GM19193 (cell line): ENCODE measurements around the gene ZCCHC9.

Experiments
- POLR2A ChIP-seq: IDR thresholded peaks from 4 replicates; pipeline ENCODE4 v1.6.1; 2011; ENCODE audit not compliant: insufficient read depth, insufficient read length; ENCODE audit errors: extremely low read depth

The ZCCHC9 gene

GRCh38 chr5:81337803-81338202, 36.4 kb downstream of the ZCCHC9 start:
- no peak for TF ChIP-seq POLR2A

DNA sequence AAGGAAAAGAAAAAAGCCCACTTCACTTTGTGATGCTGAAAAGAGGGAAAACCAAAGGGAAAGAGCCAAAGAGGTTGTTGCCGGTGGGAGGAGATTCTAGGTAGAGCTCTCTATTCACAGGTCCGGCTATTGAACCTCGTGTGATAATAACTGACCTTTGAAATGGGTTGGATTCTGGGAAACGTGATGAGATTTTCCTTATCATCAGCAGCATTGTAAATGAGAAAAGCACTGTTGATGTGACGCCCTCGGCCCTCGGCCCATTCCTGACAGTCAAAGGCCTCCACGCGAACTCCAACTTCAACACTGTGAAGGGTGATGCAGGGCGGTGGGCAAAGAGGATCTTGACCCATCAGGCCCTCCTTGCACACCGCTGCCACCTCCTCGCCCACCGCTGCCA, 43.3 kb downstream of the ZCCHC9 start:
- TF ChIP-seq POLR2A, result no peak

DNA sequence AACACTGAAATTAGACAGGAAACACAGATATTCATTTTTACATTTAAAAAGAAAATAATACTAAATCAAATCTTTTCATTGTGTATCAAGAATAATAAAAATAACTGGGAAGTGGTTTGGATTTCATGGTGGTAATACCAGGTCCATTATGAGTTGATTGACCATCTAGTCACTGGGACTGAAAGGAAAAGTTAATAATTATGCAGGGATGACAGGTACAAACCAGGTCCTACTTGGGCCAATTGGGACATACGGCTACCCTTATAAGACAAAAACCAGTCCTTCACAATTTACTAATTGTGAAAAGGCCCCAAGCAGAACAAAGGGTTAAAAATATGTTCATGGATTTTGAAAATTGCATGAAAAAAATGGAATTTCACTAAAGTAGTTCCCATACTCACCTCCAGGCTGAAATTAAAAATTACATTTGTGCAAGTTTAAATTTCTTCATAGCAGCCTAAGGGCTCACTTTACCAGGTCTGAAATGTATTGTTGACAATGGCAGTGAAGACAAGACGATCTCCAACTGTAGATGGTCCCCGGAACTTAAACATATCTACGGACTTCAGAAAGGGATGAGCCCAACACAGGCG, 44.1 kb downstream of the ZCCHC9 start:
- no peak for TF ChIP-seq POLR2A

DNA sequence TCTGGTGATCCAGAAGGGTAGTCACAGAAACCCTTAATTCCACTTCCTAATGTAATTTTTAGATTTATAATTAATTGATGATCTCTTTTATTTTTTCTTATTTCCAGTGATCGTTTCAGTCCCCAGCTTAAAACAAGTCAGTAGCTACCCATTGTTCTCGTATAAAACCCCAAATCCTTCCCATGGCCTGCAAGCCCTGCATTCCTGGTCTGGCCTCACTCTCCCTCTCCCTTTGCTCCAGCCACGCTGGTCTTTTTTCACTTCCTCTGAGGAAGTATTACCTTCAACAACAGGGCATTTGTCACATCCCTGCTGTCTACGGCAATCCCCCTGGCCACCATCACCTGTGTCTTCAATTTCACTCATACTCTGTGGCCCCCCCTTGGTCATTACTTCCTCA, 47.8 kb downstream of the ZCCHC9 start:
- TF ChIP-seq POLR2A, result no peak

DNA sequence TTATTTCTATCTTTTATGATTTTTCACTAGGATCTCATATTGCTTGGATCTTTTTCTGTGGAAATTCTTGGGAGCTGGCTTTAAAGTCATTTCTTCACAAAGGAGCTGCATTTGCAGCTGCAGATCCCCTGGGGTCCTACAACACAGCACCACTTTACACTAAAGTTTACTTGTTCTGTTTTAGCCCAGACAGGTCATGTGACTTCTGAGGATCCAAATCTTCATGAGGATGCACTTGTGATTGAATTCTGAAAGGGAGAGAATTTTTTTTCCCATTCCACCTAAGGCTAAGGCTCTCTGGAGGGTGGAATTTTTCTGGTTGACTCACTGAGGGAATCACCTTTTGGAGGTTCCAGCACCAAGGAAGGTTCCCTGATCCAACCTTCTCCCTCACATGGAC, 49.1 kb downstream of the ZCCHC9 start:
- no peak for TF ChIP-seq POLR2A

DNA sequence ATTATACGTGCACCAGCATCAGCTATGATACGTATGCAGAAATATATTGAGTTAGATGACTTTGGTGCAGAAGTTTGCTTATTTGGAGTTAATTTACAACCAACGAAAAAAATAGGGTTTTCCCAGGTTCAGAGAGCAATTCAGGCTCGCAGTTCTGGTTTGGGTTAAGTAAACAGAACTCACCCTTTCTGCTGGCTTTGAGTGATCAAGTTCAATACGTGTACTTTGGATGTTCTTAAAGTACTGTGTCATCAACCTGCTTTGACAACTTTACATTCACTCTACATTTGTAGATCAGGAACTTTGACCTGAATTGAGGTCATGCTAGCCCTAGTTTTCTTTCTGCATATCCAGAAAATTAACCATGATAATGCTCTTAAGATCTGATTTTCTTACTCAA, 51.8 kb downstream of the ZCCHC9 start:
- no peak for TF ChIP-seq POLR2A

- no peak for TF ChIP-seq POLR2A
Observed at GRCh38 chr5:81354093-81354492, 52.7 kb downstream of the ZCCHC9 start.

- TF ChIP-seq POLR2A, result no peak
Observed at GRCh38 chr5:81355291-81356251, 54.2 kb downstream of the ZCCHC9 start.

DNA sequence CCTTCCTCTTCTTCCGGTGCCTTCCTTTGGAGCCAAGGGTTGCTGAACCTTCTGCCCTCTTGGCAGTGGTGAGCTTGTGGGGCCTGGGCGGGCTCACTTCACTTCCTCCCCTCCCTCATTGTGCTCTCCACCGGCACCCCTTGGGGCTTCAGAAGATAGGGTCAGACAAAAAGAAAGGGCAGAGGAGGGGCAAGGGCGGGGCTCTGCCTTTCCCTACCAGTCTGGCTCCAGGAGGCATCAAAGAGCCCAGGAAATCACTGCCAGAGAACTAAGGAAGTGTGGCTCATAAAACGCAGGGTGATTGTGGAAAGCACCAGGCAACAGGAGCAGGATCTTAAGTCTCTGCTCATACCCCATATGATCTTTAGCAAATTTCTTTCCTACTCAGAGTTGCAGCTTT, 57.7 kb downstream of the ZCCHC9 start:
- no peak for TF ChIP-seq POLR2A

DNA sequence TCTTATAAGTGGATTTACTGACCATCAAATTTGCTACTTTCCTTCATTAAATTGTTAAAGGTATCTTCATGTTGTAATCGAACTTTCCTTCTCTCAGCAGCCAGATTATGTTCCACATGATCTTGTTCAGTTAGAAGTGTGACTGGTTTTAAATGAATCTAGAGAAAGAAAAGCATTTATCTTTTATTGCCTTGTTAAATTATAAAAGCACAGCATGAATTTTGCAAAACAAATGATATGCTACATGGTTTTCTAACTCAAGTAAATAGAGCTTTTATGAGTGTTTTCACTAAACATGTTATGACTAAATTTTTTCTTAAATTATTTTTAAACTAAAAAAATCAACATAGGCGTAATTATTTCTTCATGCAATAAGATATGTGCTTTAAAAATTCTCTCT, 58.5 kb downstream of the ZCCHC9 start:
- TF ChIP-seq POLR2A, result no peak

- TF ChIP-seq POLR2A, result no peak
Observed at GRCh38 chr5:81360640-81361039, 59.3 kb downstream of the ZCCHC9 start.

DNA sequence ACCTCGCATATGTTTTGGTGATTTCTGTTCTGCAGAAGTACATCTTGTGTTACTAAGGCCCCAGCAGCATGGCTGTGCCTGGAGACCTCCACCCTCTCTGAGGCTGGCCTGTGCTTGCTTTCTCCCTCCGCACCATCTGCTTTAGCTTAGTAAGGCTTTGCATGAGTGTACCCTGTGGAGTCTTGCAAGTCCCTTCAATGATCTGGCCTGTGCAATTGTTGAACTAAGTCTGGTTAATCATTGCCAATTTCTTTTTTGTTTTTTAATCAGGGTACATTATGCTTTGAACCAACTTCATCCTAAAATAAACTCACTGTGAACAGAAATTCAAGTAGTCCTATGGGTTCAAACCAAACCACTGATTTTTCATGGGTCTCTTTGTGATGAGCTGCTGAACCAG, 60.2 kb downstream of the ZCCHC9 start:
- no peak for TF ChIP-seq POLR2A
